Neural crest cell (in vitro differentiated cells): Measurements from ENCODE around the gene LDB3. TPM values are rescaled to one million over a fixed set of nuclear protein-coding genes. Genes with fewer than 3 reads are reported as not detected.

Experiments used
- DNase-seq: peaks from one replicate; pipeline ENCODE4 v3.0.0; 2021; ENCODE audit warnings: low read depth, mixed read lengths, low spot score
- H3K27ac Mint-ChIP-seq: one replicate; pipeline ENCODE4 v1.8.0; 2021; ENCODE audit warnings: mild to moderate bottlenecking, mixed read lengths; ENCODE audit not compliant: unreplicated experiment
- H3K27me3 Mint-ChIP-seq: 2 replicates; pipeline ENCODE4 v1.8.0; 2021; ENCODE audit warnings: low read depth, mild to moderate bottlenecking, mixed read lengths
- H3K36me3 Mint-ChIP-seq: 2 replicates; pipeline ENCODE4 v1.8.0; 2021; ENCODE audit warnings: low read depth, mild to moderate bottlenecking, mixed read lengths
- H3K4me1 Mint-ChIP-seq: 2 replicates; pipeline ENCODE4 v1.8.0; 2021; ENCODE audit warnings: mixed read lengths
- H3K4me3 Mint-ChIP-seq: one replicate; pipeline ENCODE4 v1.8.0; 2021; ENCODE audit warnings: mild to moderate bottlenecking, mixed read lengths
- H3K9me3 Mint-ChIP-seq: 2 replicates; pipeline ENCODE4 v1.8.0; 2021; ENCODE audit warnings: mixed read lengths
- CTCF ChIP-seq: fragments of 200-600 bp; sonication (generic); conservative IDR thresholded peaks from 2 replicates; pipeline ENCODE4 v1.5.0; 2021; ENCODE audit warnings: antibody characterized with exemption, mild to moderate bottlenecking
- total RNA-seq: library from RNA; stranded (reverse); gene quantifications from 2 replicates; pipeline ENCODE4 v1.2.1, GENCODE V29; 2021

LDB3 gene
- total RNA-seq, 1 donor from 2014 or later, result 0.56 TPM

DNA sequence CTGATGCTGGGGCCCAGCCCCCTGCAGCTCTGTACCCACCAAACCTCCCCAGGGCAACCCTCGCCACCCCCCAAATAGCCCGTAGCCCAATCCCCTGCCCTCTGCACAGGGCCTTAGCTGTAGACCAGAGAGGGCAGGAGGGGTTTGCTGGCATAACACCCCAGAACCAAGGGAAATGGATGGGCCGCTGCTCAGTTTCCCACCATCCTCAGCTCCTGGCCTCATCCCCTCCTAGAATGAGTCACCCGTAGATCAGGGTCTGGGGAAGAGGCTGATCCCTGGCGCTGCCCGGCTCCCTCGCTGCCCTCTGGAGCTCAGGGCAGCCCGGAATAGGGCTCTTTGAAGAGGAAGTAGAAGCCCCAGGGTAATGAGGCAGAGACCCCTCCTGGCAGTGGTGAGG, 31.2 kb downstream of the LDB3 start:
- no peak for DNase-seq
- no peak for TF ChIP-seq CTCF
- no peaks in the 10 kb centered on the region for H3K4me1 Mint-ChIP-seq
- H3K27ac Mint-ChIP-seq, result no peak overlapping the region
- H3K36me3 Mint-ChIP-seq, result no peaks in the 10 kb centered on the region
- H3K4me3 Mint-ChIP-seq, result no peak overlapping the region
- H3K27me3 Mint-ChIP-seq, result no peaks in the 10 kb centered on the region
- no peaks in the 10 kb centered on the region for H3K9me3 Mint-ChIP-seq

DNA sequence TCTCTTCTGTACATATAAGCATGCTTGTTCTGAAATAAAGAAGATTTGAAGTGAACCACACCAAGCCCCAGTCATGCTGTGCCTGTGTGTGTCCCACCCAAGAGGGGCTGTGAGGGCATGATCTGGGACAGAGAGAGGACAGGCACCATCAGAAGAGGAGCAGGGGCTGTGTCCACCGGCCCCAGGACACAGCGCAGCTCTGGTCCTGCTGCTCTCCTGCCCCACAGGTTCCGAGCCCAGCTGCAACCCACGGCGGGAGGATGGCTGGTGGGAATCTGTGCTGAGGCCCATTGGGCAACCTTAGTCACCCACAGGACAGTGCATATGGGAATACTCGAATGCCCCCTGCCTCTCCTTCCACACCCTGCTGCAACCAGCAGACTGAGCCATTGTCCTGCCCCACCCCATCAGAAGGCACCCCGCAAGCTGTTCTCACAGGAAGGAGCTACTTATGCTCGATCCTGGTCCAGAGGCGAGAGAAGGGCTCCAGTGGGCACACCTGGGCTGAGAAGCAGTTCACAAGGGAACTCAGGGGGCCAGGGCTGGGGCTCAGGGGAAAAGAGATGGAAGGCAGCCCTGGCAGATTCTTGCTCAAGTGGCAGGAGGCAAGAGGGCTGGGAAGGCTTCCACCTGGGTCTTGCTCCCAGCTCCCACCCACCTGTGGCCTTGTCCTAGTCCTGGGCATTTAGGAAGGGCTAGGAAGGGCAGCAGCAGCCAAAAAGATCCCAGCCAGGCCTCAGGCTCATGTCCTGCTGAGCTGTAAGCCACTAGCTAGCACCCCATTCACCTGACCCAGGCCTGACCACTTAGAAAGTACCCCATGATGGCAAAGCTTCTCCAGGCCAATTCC, 31.9 kb downstream of the LDB3 start:
- Mint-ChIP-seq H3K27ac (no peak overlapping the region), H3K27me3 (no peaks in the 10 kb centered on the region), H3K4me3 (no peak overlapping the region), H3K9me3 (no peaks in the 10 kb centered on the region), H3K4me1 (no peaks in the 10 kb centered on the region), H3K36me3 (no peaks in the 10 kb centered on the region)
- TF ChIP-seq CTCF, result no peak
- no peak for DNase-seq

GRCh38 chr10:86700851-86701617, 32.7 kb downstream of the LDB3 start:
- no peaks in the 10 kb centered on the region for H3K4me1 Mint-ChIP-seq
- DNase-seq, result no peak
- TF ChIP-seq CTCF, result no peak
- H3K27ac Mint-ChIP-seq, result no peak overlapping the region
- H3K27me3 Mint-ChIP-seq, result no peaks in the 10 kb centered on the region
- H3K9me3 Mint-ChIP-seq, result no peaks in the 10 kb centered on the region
- no peaks in the 10 kb centered on the region for H3K36me3 Mint-ChIP-seq
- H3K4me3 Mint-ChIP-seq, result no peak overlapping the region

- Mint-ChIP-seq H3K27me3 (no peaks in the 10 kb centered on the region), H3K9me3 (no peaks in the 10 kb centered on the region), H3K4me1 (no peaks in the 10 kb centered on the region), H3K4me3 (no peak overlapping the region), H3K36me3 (no peaks in the 10 kb centered on the region), H3K27ac (no peak overlapping the region)
- DNase-seq, result no peak
- TF ChIP-seq CTCF, result no peak
These were observed 34.9 kb downstream of the LDB3 start for GRCh38 chr10:86703176-86703575.

DNA sequence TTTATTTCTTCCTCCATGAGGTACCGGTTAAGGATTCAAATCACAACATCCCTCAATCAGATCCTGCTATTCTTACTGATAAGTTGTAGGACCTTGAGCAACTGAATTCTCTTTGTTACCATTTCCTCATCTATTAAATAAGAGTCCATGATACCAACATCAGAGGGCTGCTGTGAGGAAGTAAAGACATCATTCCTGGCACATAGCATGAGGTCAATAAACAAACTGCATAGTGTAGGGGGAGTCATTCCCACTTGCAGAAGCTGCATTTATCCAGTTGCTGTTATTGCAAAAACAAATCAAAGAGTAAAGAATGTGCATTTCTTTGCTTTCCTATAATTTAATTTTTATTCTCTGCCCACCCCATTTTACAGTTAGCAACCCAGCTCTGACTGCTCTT, 36.8 kb downstream of the LDB3 start:
- TF ChIP-seq CTCF, result no peak
- H3K27ac Mint-ChIP-seq, result no peak overlapping the region
- H3K4me3 Mint-ChIP-seq, result no peak overlapping the region
- H3K27me3 Mint-ChIP-seq, result no peaks in the 10 kb centered on the region
- H3K9me3 Mint-ChIP-seq, result no peaks in the 10 kb centered on the region
- no peak for DNase-seq
- H3K4me1 Mint-ChIP-seq, result no peaks in the 10 kb centered on the region
- no peaks in the 10 kb centered on the region for H3K36me3 Mint-ChIP-seq
